HCT116 (cell line): Measurements from ENCODE around the gene OR52I2. TPM values are rescaled to one million over a fixed set of nuclear protein-coding genes. Genes with fewer than 3 reads are reported as not detected.

ENCODE experiments used
- ATAC-seq: fragments of 200-7000 bp; cut with Tn5 transposase; 2 replicates; pipeline ENCODE4 v1.9.1; 2020; ENCODE audit warnings: mild to moderate bottlenecking, moderate library complexity
- BruUV-seq: library from RNA; stranded (reverse); fragments of 400-500 nt; replicated peaks from 2 replicates; lab custom pipeline; 2021; lab: Mats Ljungman, UMichigan
- CTCF ChIA-PET: fragments of 300-600 bp; sonication (Branson Sonifier 250); formaldehyde crosslinking; loops from one replicate; lab custom pipeline; 2021; ENCODE audit warnings: antibody characterized with exemption; lab: Charles Lee
- POLR2A ChIA-PET: fragments of 300-600, 350-600 bp; sonication (Branson Sonifier 250); formaldehyde crosslinking; loops from one replicate; lab custom pipeline; 2021; ENCODE audit warnings: antibody characterized with exemption; lab: Charles Lee
- RAD21 ChIA-PET, 2 experiments: fragments of 300-600 bp; sonication (Branson Sonifier 250); formaldehyde crosslinking; loops; one replicate each; lab custom pipeline; 2023; ENCODE audit warnings: low total read pairs in 2 of 2; ENCODE audit not compliant: uncharacterized antibody in 2 of 2, unreplicated experiment in 2 of 2, low non-redundant PET in 1 of 2; lab: Charles Lee
- DNase-seq: peaks from one replicate; pipeline ENCODE4 v3.0.0-alpha.2; 2010; ENCODE audit warnings: low read depth, low spot score
- H2AFZ ChIP-seq: fragments of 200-600 bp; shearing (Covaris generic), sonication (generic); 2 replicates; pipeline ENCODE4 v1.6.1; 2017; ENCODE audit warnings: low read depth, mixed run types, mixed read lengths, antibody characterized with exemption, low read length; ENCODE audit not compliant: poor library complexity, severe bottlenecking
- H3K27ac ChIP-seq: 2 replicates; pipeline ENCODE4 v1.5.1; 2012; ENCODE audit warnings: low read depth, low read length
- H3K27me3 ChIP-seq: fragments of 200-600 bp; sonication (generic); 2 replicates; pipeline ENCODE4 v1.6.1; 2016; ENCODE audit warnings: mixed run types, low read length, mixed read lengths; ENCODE audit not compliant: insufficient read depth
- H3K36me3 ChIP-seq, 2 experiments: fragments of 200-500 bp in 1 of 2; fragments of 200-600 bp in 1 of 2; sonication (Bioruptor generic) in 1 of 2; sonication (generic) in 1 of 2; 2 replicates each; pipeline versions ENCODE4 v1.5.1 to v1.6.1; 2014 to 2016; ENCODE audit warnings: low read length in 2 of 2, inconsistent platforms in 1 of 2, mixed read lengths in 1 of 2, mixed run types in 1 of 2; ENCODE audit not compliant: insufficient read depth in 2 of 2, control insufficient read depth in 1 of 2
- H3K4me1 ChIP-seq, 2 experiments: fragments of 200-600 bp in 1 of 2; sonication (generic) in 1 of 2; 2 replicates each; pipeline versions ENCODE4 v1.5.1 to v1.6.1; 2012 to 2017; ENCODE audit warnings: low read length in 2 of 2, inconsistent platforms in 1 of 2, mild to moderate bottlenecking in 1 of 2, mixed read lengths in 1 of 2, mixed run types in 1 of 2, moderate library complexity in 1 of 2; ENCODE audit not compliant: insufficient read depth in 2 of 2, control insufficient read depth in 1 of 2
- H3K4me2 ChIP-seq: fragments of 200-600 bp; sonication (generic); 2 replicates; pipeline ENCODE4 v1.6.1; 2017; ENCODE audit warnings: mixed run types, low read length, mixed read lengths
- H3K4me3 ChIP-seq, 2 experiments: fragments of 200-600 bp in 1 of 2; sonication (generic) in 1 of 2; replicated peaks in 1 of 2; 2 replicates each; pipeline ENCODE4 v1.5.1; 2011 to 2016; ENCODE audit warnings: low read length in 2 of 2, control low read depth in 1 of 2, low read depth in 1 of 2, mild to moderate bottlenecking in 1 of 2, mixed read lengths in 1 of 2, mixed run types in 1 of 2
- H3K79me2 ChIP-seq: fragments of 200-600 bp; sonication (generic); 2 replicates; pipeline ENCODE4 v1.6.1; 2017; ENCODE audit warnings: mild to moderate bottlenecking, mixed run types, low read length, moderate library complexity, mixed read lengths; ENCODE audit not compliant: insufficient read depth
- H3K9ac ChIP-seq: fragments of 200-600 bp; sonication (generic); 2 replicates; pipeline ENCODE4 v1.6.1; 2016; ENCODE audit warnings: low read length, mixed read lengths
- H3K9me2 ChIP-seq: fragments of 200-600 bp; sonication (generic), shearing (Covaris generic); 2 replicates; pipeline ENCODE4 v1.6.1; 2017; ENCODE audit warnings: mixed run types, mild to moderate bottlenecking, moderate library complexity; ENCODE audit not compliant: insufficient read depth
- H3K9me3 ChIP-seq, 2 experiments: fragments of 200-500 bp in 1 of 2; fragments of 200-600 bp in 1 of 2; sonication (Bioruptor generic) in 1 of 2; sonication (generic) in 1 of 2; 2 replicates each; pipeline ENCODE4 v1.6.1; 2014 to 2017; ENCODE audit warnings: low read length in 2 of 2, mixed read lengths in 2 of 2, inconsistent platforms in 1 of 2, low read depth in 1 of 2, mild to moderate bottlenecking in 1 of 2, mixed run types in 1 of 2, moderate library complexity in 1 of 2; ENCODE audit not compliant: control insufficient read depth in 1 of 2, insufficient read depth in 1 of 2
- H4K20me1 ChIP-seq: fragments of 200-600 bp; sonication (generic), shearing (Covaris generic); 2 replicates; pipeline ENCODE4 v1.6.1; 2017; ENCODE audit warnings: mixed run types, mild to moderate bottlenecking, moderate library complexity; ENCODE audit not compliant: insufficient read depth
- CEBPB ChIP-seq: IDR thresholded peaks from 2 replicates; pipeline ENCODE4 v1.6.1; 2012; ENCODE audit warnings: low read depth
- EGR1 ChIP-seq: IDR thresholded peaks from 2 replicates; pipeline ENCODE4 v1.6.1; 2012; ENCODE audit warnings: low read depth
- EZH2phosphoT487 ChIP-seq: fragments of 200-600 bp; IDR thresholded peaks from 2 replicates; pipeline ENCODE4 v1.6.1; 2018; ENCODE audit warnings: antibody characterized with exemption, borderline replicate concordance
- RAD21 ChIP-seq: IDR thresholded peaks from 2 replicates; pipeline ENCODE4 v1.6.1; 2012; ENCODE audit warnings: low read depth, mild to moderate bottlenecking
- SP1 ChIP-seq: IDR thresholded peaks from 2 replicates; pipeline ENCODE4 v1.6.1; 2012; ENCODE audit warnings: low read depth
- ZFX ChIP-seq: fragments of 450-650 bp; IDR thresholded peaks from 2 replicates; pipeline ENCODE4 v1.6.1; 2017
- ZNF274 ChIP-seq: fragments of 200-500 bp; sonication (Bioruptor generic); IDR thresholded peaks from 2 replicates; pipeline ENCODE4 v1.6.1; 2014; ENCODE audit warnings: mild to moderate bottlenecking, low read depth, low read length, inconsistent platforms
- intact Hi-C: fragments of 100-400 bp; cut with micrococcal nuclease; formaldehyde crosslinking; loops from 2 replicates; pipeline ENCODE4 v1.10.0; 2022
- total RNA-seq: library from RNA; stranded (reverse); gene quantifications from one replicate; pipeline ENCODE4 v1.2.1, GENCODE V29; 2021; ENCODE audit not compliant: unreplicated experiment
- TF ChIP-seq, protein P1 (sequence below): IDR thresholded peaks from 2 replicates; pipeline ENCODE4 v1.6.1; 2012; ENCODE audit warnings: low read depth
- TF ChIP-seq, protein P2 (sequence below): IDR thresholded peaks from 2 replicates; pipeline ENCODE4 v1.6.1; 2012

OR52I2 gene
- total RNA-seq, 1 experiment from 2014 or later: not detected

DNA sequence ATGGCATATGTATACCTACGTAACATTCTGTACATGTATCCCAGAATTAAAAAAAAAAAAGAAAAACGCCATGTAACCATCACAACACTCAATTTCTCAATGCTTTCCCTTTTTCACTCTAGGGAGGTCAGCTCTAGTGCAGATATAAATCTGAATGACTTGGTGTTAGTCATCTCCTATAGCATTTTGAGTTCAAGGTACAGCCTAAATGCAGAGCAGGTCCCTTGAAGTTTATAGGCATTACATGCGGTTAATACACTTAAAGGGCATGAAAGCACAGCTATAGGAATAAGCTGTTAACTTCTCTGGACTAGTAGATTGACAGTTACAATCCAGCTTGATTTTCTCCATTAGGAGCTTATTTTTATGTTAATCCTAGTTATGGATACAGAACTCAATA, 16.2 kb upstream of the OR52I2 start:
- Histone ChIP-seq H4K20me1 (no peaks in the 10 kb centered on the region), H2AFZ (no peak overlapping the region), H3K79me2 (no peaks in the 10 kb centered on the region), H3K27me3 (peaks cover 23% of the 10 kb centered on the region), H3K27ac (no peak overlapping the region), H3K4me1 (no peaks in the 10 kb centered on the region), H3K4me2 (no peak overlapping the region), H3K36me3 (no peaks in the 10 kb centered on the region), H3K9ac (no peak overlapping the region), H3K4me3 (no peak overlapping the region), H3K9me2 (no peaks in the 10 kb centered on the region), H3K9me3 (no peaks in the 10 kb centered on the region)
- POLR2A ChIA-PET: no interaction called here
- no TSS peak for BruUV-seq
- ATAC-seq: no peak
- TF ChIP-seq EGR1 (no peak), CEBPB (no peak), EZH2phosphoT487 (no peak), ZNF274 (no peak), RAD21 (no peak)
- TF ChIP-seq, protein P1, sequence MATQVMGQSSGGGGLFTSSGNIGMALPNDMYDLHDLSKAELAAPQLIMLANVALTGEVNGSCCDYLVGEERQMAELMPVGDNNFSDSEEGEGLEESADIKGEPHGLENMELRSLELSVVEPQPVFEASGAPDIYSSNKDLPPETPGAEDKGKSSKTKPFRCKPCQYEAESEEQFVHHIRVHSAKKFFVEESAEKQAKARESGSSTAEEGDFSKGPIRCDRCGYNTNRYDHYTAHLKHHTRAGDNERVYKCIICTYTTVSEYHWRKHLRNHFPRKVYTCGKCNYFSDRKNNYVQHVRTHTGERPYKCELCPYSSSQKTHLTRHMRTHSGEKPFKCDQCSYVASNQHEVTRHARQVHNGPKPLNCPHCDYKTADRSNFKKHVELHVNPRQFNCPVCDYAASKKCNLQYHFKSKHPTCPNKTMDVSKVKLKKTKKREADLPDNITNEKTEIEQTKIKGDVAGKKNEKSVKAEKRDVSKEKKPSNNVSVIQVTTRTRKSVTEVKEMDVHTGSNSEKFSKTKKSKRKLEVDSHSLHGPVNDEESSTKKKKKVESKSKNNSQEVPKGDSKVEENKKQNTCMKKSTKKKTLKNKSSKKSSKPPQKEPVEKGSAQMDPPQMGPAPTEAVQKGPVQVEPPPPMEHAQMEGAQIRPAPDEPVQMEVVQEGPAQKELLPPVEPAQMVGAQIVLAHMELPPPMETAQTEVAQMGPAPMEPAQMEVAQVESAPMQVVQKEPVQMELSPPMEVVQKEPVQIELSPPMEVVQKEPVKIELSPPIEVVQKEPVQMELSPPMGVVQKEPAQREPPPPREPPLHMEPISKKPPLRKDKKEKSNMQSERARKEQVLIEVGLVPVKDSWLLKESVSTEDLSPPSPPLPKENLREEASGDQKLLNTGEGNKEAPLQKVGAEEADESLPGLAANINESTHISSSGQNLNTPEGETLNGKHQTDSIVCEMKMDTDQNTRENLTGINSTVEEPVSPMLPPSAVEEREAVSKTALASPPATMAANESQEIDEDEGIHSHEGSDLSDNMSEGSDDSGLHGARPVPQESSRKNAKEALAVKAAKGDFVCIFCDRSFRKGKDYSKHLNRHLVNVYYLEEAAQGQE: no peak
- RAD21 ChIA-PET: no interaction called here
- no peak for DNase-seq
- CTCF ChIA-PET: interaction anchor here (1.9 kb wide), 1 partner anchor 384 kb away, joined by 4 read pairs; no protein-coding TSS in a partner anchor
- intact Hi-C loops: no loop called here

DNA sequence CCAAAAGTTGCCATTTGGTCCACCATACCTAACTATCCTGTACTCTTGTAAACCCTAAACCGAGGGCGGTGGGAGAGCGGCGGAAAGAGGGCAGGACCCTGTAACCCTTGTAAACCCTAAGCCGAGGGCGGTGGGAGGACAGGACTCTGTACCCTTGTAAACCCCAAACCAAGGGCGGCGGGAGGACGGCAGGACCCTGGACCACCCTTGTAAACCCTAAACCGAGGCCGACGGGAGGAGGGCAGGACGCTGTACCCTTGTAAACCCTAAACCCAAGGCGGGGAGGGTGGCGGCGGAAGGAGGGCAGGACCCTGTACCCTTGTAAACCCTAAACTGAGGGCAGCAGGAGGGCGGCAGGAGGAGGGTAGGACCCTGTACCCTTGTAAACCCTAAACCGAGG, 12.5 kb upstream of the OR52I2 start:
- H3K27me3 ChIP-seq: peaks cover 43% of the 10 kb centered on the region; the same call in 1 of the 2 replicates
- no TSS peak for BruUV-seq
- CTCF ChIA-PET: no interaction called here
- H3K4me1 ChIP-seq: no peaks in the 10 kb centered on the region
- H3K79me2 ChIP-seq: no peaks in the 10 kb centered on the region
- no peak for ATAC-seq
- no peak overlapping the region for H3K4me2 ChIP-seq
- H2AFZ ChIP-seq: no peak overlapping the region
- DNase-seq: no peak
- no peak overlapping the region for H3K9ac ChIP-seq
- no peaks in the 10 kb centered on the region for H3K36me3 ChIP-seq
- H3K27ac ChIP-seq: no peak overlapping the region
- H4K20me1 ChIP-seq: no peaks in the 10 kb centered on the region
- intact Hi-C loops: no loop called here
- H3K9me3 ChIP-seq: no peaks in the 10 kb centered on the region
- TF ChIP-seq SP1 (no peak), ZFX (no peak), EZH2phosphoT487 (no peak), RAD21 (no peak), ZNF274 (no peak), EGR1 (no peak), CEBPB (no peak)
- TF ChIP-seq, protein P2, sequence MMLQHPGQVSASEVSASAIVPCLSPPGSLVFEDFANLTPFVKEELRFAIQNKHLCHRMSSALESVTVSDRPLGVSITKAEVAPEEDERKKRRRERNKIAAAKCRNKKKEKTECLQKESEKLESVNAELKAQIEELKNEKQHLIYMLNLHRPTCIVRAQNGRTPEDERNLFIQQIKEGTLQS: no peak
- TF ChIP-seq, protein P1: no peak
- no peak overlapping the region for H3K4me3 ChIP-seq
- RAD21 ChIA-PET: no interaction called here
- H3K9me2 ChIP-seq: no peaks in the 10 kb centered on the region
- POLR2A ChIA-PET: no interaction called here
